Neural cell (in vitro differentiated cells): ENCODE measurements around the gene KDM1B.

Experiments used
- EP300 ChIP-seq: fragments of 450-650 bp; conservative IDR thresholded peaks from 2 replicates; pipeline ENCODE4 v1.6.1; 2014; ENCODE audit warnings: antibody characterized with exemption, mild to moderate bottlenecking, moderate library complexity; ENCODE audit not compliant: poor library complexity, severe bottlenecking
- EZH2 ChIP-seq: fragments of 200-600, 300-800 bp; shearing (Covaris generic), sonication (generic); IDR thresholded peaks from 2 replicates; pipeline ENCODE4 v1.6.1; 2014; ENCODE audit warnings: antibody characterized with exemption, low read length, borderline replicate concordance, mild to moderate bottlenecking; ENCODE audit not compliant: insufficient read depth, poor library complexity, severe bottlenecking
- POLR2AphosphoS5 ChIP-seq: IDR thresholded peaks from 2 replicates; pipeline ENCODE4 v1.6.1; 2012
- RAD21 ChIP-seq: fragments of 450-650 bp; conservative IDR thresholded peaks from 2 replicates; pipeline ENCODE4 v1.6.1; 2014; ENCODE audit warnings: antibody characterized with exemption, mild to moderate bottlenecking, moderate library complexity
- TF ChIP-seq, protein P1 (sequence below): fragments of 450-650 bp; IDR thresholded peaks from 2 replicates; pipeline ENCODE4 v1.5.1; 2014; ENCODE audit warnings: antibody characterized with exemption, mild to moderate bottlenecking, moderate library complexity; ENCODE audit not compliant: poor library complexity, severe bottlenecking

DNA sequence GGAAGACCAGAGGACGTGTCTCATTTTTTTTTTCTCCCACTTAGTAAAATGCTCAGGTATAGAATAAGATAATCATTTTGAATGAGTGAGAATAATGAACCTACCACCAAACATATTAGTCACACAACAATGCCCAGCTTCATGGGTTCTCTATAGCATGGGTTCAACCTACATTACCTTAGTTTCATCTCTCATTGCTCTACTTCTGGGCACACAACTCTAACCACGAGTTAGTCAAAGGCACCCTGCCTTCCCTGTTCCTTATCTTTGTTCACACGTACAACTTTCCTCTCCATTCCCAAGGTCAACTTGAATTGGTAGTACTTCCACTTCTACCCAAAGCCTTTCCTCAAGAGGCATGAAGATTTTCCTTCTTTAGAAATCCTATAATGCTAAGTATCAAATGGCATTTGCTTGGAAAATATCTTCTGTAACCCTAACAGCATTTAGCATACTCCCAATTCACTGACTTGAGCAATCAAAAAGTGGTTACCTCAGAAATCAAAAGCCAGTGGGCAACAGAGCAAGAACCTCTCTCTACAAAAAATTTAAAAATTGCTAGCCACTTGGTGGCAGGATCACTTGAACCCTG is 88.2 kb downstream of the KDM1B start:
- TF ChIP-seq, protein P1, sequence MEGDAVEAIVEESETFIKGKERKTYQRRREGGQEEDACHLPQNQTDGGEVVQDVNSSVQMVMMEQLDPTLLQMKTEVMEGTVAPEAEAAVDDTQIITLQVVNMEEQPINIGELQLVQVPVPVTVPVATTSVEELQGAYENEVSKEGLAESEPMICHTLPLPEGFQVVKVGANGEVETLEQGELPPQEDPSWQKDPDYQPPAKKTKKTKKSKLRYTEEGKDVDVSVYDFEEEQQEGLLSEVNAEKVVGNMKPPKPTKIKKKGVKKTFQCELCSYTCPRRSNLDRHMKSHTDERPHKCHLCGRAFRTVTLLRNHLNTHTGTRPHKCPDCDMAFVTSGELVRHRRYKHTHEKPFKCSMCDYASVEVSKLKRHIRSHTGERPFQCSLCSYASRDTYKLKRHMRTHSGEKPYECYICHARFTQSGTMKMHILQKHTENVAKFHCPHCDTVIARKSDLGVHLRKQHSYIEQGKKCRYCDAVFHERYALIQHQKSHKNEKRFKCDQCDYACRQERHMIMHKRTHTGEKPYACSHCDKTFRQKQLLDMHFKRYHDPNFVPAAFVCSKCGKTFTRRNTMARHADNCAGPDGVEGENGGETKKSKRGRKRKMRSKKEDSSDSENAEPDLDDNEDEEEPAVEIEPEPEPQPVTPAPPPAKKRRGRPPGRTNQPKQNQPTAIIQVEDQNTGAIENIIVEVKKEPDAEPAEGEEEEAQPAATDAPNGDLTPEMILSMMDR, result no peak
- TF ChIP-seq EP300, result no peak
- TF ChIP-seq EZH2, result no peak
- no peak for TF ChIP-seq POLR2AphosphoS5
- no peak for TF ChIP-seq RAD21
